AG04450 (cell line): ENCODE data around the gene YJU2. TPM values are rescaled to one million over a fixed set of nuclear protein-coding genes. Genes with fewer than 3 reads are reported as not detected.

Experiments used
- polyA plus RNA-seq: library from polyadenylated mRNA; depleted of rRNA; stranded (reverse); fragments of >200 nt; gene quantifications from 2 replicates; pipeline ENCODE4 v1.2.3, GENCODE V29; 2011; rRNA removed

YJU2 gene
- polyA plus RNA-seq, 1 experiment = 10.2 TPM

Other genes with a start within 250 kb of the YJU2 start
- 9.0 and 12.0 TPM in 2 replicates for gene PIAS4, start 239.3 kb upstream of the YJU2 start, polyA plus RNA-seq
- gene ZBTB7A, start 180.2 kb upstream of the YJU2 start, polyA plus RNA-seq = 2.7 and 4.0 TPM in 2 replicates
- 65.1 and 104 TPM in 2 replicates for gene MAP2K2, start 123.0 kb upstream of the YJU2 start, polyA plus RNA-seq
- gene CREB3L3, start 93.4 kb upstream of the YJU2 start, polyA plus RNA-seq = not detected in 2 replicates
- 12.6 and 16.0 TPM in 2 replicates for gene SIRT6, start 64.5 kb upstream of the YJU2 start, polyA plus RNA-seq
- 0.10 and 0.11 TPM in 2 replicates for gene ANKRD24, start 64.4 kb upstream of the YJU2 start, polyA plus RNA-seq
- gene EBI3, start 17.6 kb upstream of the YJU2 start, polyA plus RNA-seq = 1.1 and 1.3 TPM in 2 replicates
- not detected in 2 replicates for gene SHD, start 32.2 kb downstream of the YJU2 start, polyA plus RNA-seq
- gene TMIGD2, start 55.3 kb downstream of the YJU2 start, polyA plus RNA-seq = not detected in 2 replicates
- gene FSD1, start 57.5 kb downstream of the YJU2 start, polyA plus RNA-seq = 6.8 and 8.9 TPM in 2 replicates
- 5.3 and 7.4 TPM in 2 replicates for gene STAP2, start 91.7 kb downstream of the YJU2 start, polyA plus RNA-seq
- 5.1 and 6.5 TPM in 2 replicates for gene MPND, start 96.5 kb downstream of the YJU2 start, polyA plus RNA-seq
- 40.2 and 57.9 TPM in 2 replicates for gene SH3GL1, start 153.5 kb downstream of the YJU2 start, polyA plus RNA-seq
- 5.0 and 6.0 TPM in 2 replicates for gene CHAF1A, start 155.6 kb downstream of the YJU2 start, polyA plus RNA-seq
- gene UBXN6, start 210.7 kb downstream of the YJU2 start, polyA plus RNA-seq = 45.2 and 58.3 TPM in 2 replicates
- 23.5 and 28.2 TPM in 2 replicates for gene HDGFL2, start 225.2 kb downstream of the YJU2 start, polyA plus RNA-seq